Stimulated activated CD8-positive, alpha-beta memory T cell treated with anti-CD3 and anti-CD28 coated beads, Interleukin-2, amount 100 ng/mL, for 48 hours (primary cell): ENCODE measurements around the gene PDCD4.

Experiments
- DNase-seq, 2 donors: peaks; one replicate each; pipeline ENCODE4 v3.0.0-alpha.2; 2020; ENCODE audit warnings: low read depth in 2 of 2

Gene PDCD4

DNA sequence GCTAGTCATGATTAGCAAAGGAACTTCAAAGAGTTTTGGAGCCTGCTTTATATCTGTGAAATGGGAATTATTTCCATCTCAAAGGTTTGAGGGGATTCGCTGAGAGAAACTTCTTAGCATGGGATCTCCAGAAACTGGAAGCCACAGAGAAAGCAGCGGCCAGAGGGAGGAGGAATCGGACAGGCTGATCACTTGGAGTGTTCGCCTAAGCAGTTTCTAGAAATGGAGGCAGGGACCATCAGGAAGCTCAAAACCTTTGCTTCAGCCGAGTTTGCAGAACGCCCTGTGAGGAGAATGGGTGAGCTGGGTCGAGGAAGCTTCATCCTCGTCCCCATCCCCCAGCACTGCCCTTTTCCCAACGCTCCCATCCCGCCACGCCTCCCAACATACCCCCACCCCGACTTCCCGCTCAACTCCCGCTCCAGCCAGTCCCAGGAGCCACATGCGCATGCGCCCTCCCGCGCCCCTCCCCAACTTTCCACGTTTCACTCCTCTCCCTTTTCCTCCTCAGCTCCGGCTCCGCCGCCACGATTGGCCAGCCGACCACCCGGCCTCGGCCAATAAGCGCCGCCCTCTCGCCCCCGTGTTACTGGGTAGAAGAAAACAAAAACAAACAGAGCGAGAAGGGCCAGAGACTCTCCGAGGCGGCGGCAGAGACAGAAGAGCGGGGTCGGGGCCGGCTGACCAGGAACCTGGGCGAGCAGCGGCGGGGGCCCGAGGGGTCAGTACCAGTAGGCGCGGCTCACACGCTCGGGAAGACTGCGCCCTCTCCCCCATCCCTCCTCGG, at the start of gene PDCD4:
Gene PDCD4 (plus strand): TSS at position 631 of the 787 bp plus-strand sequence. CDS start 4,100 bp downstream, outside the sequence.
- peak; percentile 94 to 97 for DNase-seq

GRCh38 chr10:110822035-110822711, 49.6 kb upstream of the PDCD4 start:
- no peak for DNase-seq

GRCh38 chr10:110822712-110823311, 48.9 kb upstream of the PDCD4 start:
- no peak for DNase-seq

DNA sequence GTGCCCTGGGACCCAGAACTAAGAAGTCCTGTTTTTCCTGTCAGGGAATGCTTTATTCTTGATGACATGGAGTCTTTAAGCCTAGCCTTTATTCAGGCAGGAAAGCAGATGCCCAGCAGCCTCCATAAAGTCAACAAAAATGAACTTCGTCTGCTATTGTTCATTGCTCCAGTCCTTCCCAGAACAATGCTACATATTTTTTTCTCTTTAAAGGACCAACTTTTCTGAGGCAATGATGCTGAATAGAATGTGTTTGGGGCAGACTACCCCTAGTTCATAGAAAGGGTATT, 47.6 kb upstream of the PDCD4 start:
- DNase-seq: no peak

DNA sequence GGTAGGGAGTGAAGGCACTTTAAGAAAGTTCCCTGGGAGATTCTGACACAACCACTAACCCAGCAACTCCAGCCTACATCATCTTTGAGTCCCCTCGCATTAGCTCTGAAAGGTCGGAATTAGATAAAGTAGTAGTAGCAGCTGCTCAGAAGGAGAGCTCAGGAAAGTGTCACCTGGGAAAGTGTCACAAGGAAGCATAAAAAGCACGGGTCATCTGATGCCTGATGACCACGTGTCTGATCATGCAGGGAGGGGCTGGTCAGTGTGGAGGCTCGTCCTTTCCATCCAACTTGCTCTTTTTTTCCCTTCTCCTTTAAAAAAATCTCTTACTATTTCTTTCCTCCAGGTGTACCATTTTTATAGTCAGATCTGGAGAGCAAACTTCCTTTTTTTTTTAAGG, 47.1 kb upstream of the PDCD4 start:
- no peak for DNase-seq

GRCh38 chr10:110825508-110825907, 46.2 kb upstream of the PDCD4 start:
- DNase-seq: no peak

GRCh38 chr10:110827410-110827809, 44.3 kb upstream of the PDCD4 start:
- no peak for DNase-seq

- DNase-seq: no peak
These were observed 43.9 kb upstream of the PDCD4 start for GRCh38 chr10:110827875-110828274.

GRCh38 chr10:110828525-110828924, 43.2 kb upstream of the PDCD4 start:
- DNase-seq: no peak

DNA sequence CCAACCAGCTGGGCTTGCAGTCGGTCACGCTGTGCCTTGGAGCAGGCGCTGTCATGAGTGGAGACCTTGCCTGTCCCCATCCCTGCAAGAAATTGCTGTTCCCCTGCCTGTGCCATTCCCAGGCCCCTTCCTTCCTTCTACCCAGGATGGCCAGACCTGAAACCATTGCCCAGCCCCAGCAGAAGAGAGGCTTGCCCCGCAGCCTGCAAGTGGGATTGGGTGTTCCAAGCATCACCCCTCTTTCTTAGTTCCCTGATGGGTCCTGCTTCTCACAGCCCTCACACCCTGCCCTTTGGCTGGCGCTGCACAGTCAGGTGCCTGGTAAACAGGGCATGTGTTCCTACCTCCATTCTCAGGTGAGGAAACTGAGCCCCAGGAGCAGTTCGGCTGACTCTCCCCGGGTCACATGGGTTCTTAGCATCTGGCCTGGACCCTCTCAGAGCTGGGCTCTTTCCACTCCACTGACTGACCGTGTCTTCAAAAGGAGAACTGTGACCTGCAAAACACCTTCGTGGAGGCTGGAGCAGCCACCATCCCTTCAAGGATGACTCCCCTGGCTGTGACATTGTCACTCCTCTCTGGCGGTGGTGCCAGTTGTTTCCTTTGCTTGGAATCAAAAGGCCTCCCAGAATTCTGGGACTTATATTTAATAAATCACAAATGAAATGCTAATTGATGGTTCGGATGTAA, 41.9 kb upstream of the PDCD4 start:
- DNase-seq: no peak

GRCh38 chr10:110833234-110833940, 38.3 kb upstream of the PDCD4 start:
- DNase-seq: no peak

- DNase-seq: no peak
These were observed 37.6 kb upstream of the PDCD4 start for GRCh38 chr10:110833941-110834628.

- no peak for DNase-seq
These were observed 37.0 kb upstream of the PDCD4 start for GRCh38 chr10:110834629-110835301.

DNA sequence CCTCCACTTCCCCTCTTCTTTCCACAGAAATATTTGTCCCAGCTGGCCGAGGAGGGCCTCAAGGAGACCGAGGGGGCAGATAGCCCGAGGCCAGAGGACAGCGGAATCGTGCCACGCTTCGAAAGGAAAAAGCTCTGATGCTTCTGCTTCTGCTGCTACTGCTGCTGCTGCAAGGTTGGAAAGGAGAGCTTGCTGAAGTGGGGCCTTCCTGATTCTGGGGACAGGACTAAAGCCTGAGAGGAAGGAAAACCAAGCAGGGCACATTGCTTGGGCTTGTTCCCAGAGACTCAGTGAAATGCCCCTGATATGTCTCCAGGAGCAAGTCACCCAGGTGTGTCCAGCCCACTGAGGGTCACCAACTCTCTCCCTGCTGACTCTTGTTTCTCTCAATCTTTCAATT, 35.9 kb upstream of the PDCD4 start:
- DNase-seq: no peak

GRCh38 chr10:110836706-110837105, 35.0 kb upstream of the PDCD4 start:
- DNase-seq: no peak

GRCh38 chr10:110837418-110838171, 34.1 kb upstream of the PDCD4 start:
- DNase-seq: no peak

DNA sequence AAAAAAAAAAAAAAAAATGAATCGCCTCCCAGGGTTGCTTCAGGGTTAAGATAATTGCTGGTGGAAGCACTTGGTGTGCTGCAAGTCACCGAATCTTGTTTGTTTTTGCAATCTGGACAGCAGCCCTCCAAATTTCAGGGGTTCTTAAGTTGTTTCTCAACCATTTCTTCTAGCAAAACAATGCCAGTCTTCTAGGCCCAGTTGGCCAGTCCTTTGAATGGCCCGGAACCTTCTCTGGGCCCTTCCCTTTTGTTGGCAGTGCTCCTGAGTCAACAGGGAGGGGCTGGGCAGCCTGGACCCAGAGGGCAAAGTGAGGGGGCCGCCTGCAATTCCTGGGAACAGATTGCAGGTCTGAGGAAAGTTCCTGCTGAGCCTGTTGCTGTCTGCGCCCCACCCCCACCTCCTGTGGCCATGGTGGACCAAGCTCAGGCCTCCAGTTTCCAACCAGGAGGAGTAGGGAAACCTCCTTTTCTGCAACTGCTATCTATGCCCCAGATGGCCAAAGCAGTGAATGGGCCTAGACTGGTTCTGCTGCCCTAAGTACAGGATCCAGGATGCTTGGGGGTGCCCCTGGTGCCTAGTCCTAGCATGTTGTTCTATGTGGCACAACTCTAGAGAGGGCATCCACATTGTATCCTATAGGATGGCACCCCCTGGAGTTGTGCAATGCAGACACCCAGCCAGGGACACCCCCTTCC, 31.4 kb upstream of the PDCD4 start:
- no peak for DNase-seq

GRCh38 chr10:110840923-110841428, 30.8 kb upstream of the PDCD4 start:
- DNase-seq: no peak

- DNase-seq: no peak
These were observed 29.9 kb upstream of the PDCD4 start for GRCh38 chr10:110841767-110842267.
